GM18951 (cell line): Measurements from ENCODE around the gene PDZRN3.

Experiments
- POLR2A ChIP-seq: IDR thresholded peaks from 4 replicates; pipeline ENCODE4 v1.6.1; 2011; ENCODE audit warnings: mild to moderate bottlenecking; ENCODE audit not compliant: insufficient read length, insufficient read depth; ENCODE audit errors: extremely low read depth
- in situ Hi-C: fragments of 300-500 bp; cut with MboI; formaldehyde crosslinking; loops from one replicate; pipeline ENCODE4 v1.12.0; 2022; ENCODE audit warnings: low sequenced_read_pairs, mixed read lengths, inconsistent platforms; ENCODE audit not compliant: unreplicated experiment

The PDZRN3 gene

DNA sequence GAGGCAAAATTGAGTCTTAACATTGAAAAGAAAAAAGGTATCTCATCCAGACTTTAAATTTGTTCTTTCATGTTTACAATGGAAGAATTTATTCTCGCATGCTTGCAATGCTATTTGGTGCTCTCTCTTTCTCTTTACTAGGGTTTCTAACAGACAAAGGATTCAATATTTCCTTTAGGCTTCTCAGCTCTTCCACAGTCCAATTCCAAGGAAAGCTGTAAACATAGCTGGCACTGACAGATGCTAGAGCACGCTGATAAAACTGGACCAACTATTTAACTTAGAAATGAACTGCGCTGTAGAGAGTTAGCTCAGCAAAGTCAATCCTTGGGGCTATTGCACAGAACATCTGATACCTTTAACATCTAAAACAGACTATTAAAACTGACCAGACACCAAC lies 81.3 kb downstream of the PDZRN3 start:
- in situ Hi-C loops, result no loop called here
- no peak for TF ChIP-seq POLR2A

DNA sequence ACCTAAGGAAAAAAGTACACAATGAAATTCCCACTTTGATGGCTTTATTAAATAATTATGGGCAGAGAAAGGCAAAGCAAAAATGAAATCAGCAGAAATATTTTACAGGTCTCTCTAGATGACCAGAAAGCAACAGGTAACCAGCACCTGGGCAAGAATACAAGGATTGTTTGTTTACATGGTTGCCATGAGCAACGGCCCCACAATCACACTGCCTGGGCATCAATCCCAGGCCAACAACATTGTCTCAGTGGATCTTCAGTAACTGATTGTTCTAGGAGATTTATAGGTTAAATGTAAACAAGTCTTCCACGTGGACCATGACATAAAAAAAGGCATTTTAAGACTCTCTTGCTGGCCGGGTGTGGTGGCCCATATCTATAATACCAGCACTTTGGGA lies 82.6 kb downstream of the PDZRN3 start:
- in situ Hi-C loops, result no loop called here
- TF ChIP-seq POLR2A, result no peak

- no peak for TF ChIP-seq POLR2A
- in situ Hi-C loops, result no loop called here
These were observed 83.6 kb downstream of the PDZRN3 start for GRCh38 chr3:73540969-73541740.

DNA sequence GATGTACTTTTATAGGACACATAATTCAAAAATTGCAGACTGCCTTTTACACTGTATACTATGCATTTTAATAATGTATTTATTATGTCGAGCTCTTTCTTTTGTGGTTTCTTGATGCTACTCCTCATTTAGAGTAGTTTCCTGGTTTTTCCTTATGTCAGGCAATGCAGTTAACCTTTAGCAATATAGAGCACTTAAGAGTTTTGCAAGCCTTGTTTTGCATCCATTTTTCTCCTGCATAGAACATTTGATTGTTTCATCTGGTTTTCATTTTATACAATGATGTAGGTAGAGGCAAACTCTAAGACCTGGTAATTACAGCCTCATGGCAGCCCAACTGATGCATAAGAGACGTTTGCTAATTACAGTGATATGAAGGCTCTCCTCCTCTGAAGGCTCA lies 86.3 kb downstream of the PDZRN3 start:
- in situ Hi-C loops, result no loop called here
- TF ChIP-seq POLR2A, result no peak

DNA sequence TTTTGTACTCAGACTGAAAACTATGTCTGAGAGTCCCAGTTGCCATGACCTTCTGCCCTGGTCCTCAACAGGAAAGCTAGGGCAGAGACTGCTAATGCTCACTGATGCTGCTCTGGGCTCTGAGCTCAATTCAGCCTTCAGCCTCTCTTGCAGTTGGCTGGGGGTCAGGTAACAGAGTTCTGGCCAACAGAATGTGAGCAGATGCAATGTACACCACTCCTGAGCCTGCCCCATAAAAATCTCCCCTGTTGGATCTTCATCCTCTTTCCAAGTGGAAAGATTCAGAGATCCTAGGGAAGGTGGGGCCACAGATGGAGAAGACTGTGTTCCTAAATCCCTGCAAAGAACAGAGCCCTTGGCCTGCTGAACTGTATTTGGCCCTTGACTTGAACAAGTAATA lies 87.8 kb downstream of the PDZRN3 start:
- TF ChIP-seq POLR2A, result no peak
- in situ Hi-C loops, result no loop called here

DNA sequence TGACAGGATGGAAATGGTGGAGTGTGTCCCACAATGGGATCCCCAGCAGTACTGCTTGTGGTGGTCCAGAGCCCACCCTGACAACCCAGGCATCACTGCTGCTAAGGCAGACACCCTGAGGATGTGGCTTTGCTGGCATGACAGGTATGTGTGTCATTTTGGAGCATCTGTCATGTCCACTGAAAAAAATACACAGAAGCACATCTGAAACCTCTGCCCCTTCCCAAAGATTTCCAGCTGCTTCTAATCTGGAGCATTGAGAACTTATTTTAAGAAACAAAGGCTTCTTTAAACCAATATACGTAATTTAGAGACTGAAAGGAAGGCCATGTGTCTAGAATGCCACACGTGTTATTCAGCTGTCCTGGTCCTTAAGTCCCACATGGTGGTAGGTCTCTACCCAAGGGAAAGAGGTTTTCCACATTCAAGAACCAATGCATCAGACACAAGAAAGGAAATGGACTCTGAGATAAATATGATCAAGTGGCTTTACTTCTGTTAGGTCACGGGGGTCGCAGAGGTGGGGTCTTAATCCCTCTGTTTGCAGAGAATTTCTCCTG lies 88.3 kb downstream of the PDZRN3 start:
- in situ Hi-C loops, result no loop called here
- no peak for TF ChIP-seq POLR2A

DNA sequence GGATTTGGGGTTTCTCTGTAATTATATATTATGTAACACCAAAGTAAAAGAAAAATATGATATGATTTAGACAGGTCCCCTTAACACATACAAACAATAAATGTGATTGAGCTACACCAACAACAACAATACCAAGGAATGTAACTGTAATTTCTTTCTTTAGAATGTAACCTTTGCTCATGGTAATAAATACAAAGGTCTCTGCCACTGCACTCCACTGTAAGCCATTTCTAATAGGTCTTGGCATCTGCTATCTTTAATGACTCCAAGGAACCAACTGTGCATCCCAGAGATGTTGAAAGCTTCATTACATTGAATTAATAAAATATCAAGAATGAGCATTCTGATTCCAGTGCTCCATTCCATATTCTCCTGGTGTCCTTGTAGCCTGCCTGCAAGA lies 88.8 kb downstream of the PDZRN3 start:
- in situ Hi-C loops, result no loop called here
- no peak for TF ChIP-seq POLR2A

GRCh38 chr3:73535137-73535536 lies 89.6 kb downstream of the PDZRN3 start:
- no peak for TF ChIP-seq POLR2A
- in situ Hi-C loops, result no loop called here

GRCh38 chr3:73530022-73530396 lies 94.7 kb downstream of the PDZRN3 start:
- in situ Hi-C loops, result no loop called here
- TF ChIP-seq POLR2A, result no peak

GRCh38 chr3:73529308-73530021 lies 95.3 kb downstream of the PDZRN3 start:
- no peak for TF ChIP-seq POLR2A
- in situ Hi-C loops, result no loop called here

DNA sequence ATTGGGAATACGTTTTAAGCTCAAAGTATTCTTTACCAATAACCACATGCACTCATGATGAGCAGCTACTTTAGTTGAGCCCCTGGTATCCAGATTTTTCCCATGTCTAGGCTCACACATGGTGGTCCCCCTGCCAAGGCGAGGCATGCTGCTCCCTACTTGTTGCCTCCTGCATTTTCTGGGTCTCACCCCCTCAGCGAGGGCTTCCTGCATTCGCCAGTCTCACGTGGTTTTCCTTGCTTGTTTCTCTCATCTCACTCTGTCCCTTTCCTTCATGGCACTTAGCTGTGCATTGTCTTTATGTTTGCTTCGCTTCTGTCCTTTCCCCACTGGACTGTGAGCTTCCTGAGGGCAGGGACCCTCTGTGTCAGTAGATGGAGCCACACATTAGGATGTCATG lies 99.2 kb downstream of the PDZRN3 start:
- no peak for TF ChIP-seq POLR2A
- in situ Hi-C loops, result no loop called here

GRCh38 chr3:73523661-73524060 lies 101.1 kb downstream of the PDZRN3 start:
- in situ Hi-C loops, result no loop called here
- TF ChIP-seq POLR2A, result no peak

- in situ Hi-C loops, result no loop called here
- no peak for TF ChIP-seq POLR2A
These were observed 102.9 kb downstream of the PDZRN3 start for GRCh38 chr3:73521734-73522336.
